ENCODE data around the gene TESK2.

The TESK2 gene

GRCh38 chr1:45337630-45338325 lies 153.2 kb downstream of the TESK2 start:
- no peak for DNase-seq (ENCODE audit: low read depth)

GRCh38 chr1:45335855-45336324 lies 155.1 kb downstream of the TESK2 start:
- no peak for DNase-seq (ENCODE audit: low read depth)

- peak; percentile 32 for DNase-seq (ENCODE audit: low read depth)
Observed at GRCh38 chr1:45334308-45335245, 156.4 kb downstream of the TESK2 start.

GRCh38 chr1:45332346-45332720 lies 158.6 kb downstream of the TESK2 start:
- DNase-seq (ENCODE audit: low read depth) = no peak

GRCh38 chr1:45331436-45332345 lies 159.3 kb downstream of the TESK2 start:
- DNase-seq (ENCODE audit: low read depth) = no peak

- no peak for DNase-seq (ENCODE audit: low read depth)
Observed at GRCh38 chr1:45329445-45329844, 161.5 kb downstream of the TESK2 start.

GRCh38 chr1:45328680-45329079 lies 162.3 kb downstream of the TESK2 start:
- no peak for DNase-seq (ENCODE audit: low read depth)

GRCh38 chr1:45327644-45328515 lies 163.1 kb downstream of the TESK2 start:
- no peak for DNase-seq (ENCODE audit: low read depth)

- DNase-seq (ENCODE audit: low read depth) = peak; percentile 60
Observed at GRCh38 chr1:45326627-45327623, 164.0 kb downstream of the TESK2 start, which contains the start of gene HPDL. TSS of gene HPDL (plus strand) at chr1:45326895. CDS start at chr1:45327149, 254 bp downstream.

- peak; percentile 27 for DNase-seq (ENCODE audit: low read depth)
Observed at GRCh38 chr1:45325851-45326506, 165.0 kb downstream of the TESK2 start.

GRCh38 chr1:45322486-45323040 lies 168.4 kb downstream of the TESK2 start:
- peak; percentile 62 for DNase-seq (ENCODE audit: low read depth)

GRCh38 chr1:45321444-45321843 lies 169.5 kb downstream of the TESK2 start:
- no peak for DNase-seq (ENCODE audit: low read depth)

- DNase-seq (ENCODE audit: low read depth) = no peak
Observed at GRCh38 chr1:45319761-45320160, 171.2 kb downstream of the TESK2 start.

GRCh38 chr1:45317166-45317565 lies 173.8 kb downstream of the TESK2 start:
- DNase-seq (ENCODE audit: low read depth) = no peak

- DNase-seq (ENCODE audit: low read depth) = no peak
Observed at GRCh38 chr1:45314266-45314665, 176.7 kb downstream of the TESK2 start.

GRCh38 chr1:45306905-45307304 lies 184.1 kb downstream of the TESK2 start:
- no peak for DNase-seq (ENCODE audit: low read depth)

- DNase-seq (ENCODE audit: low read depth) = peak; percentile 63
Observed at GRCh38 chr1:45306319-45306718, 184.6 kb downstream of the TESK2 start.

- DNase-seq (ENCODE audit: low read depth) = no peak
Observed at GRCh38 chr1:45305231-45305630, 185.7 kb downstream of the TESK2 start.

All from EH (cell line).